ENCODE measurements around the gene ADAP1. TPM values are rescaled to one million over a fixed set of nuclear protein-coding genes. Genes with fewer than 3 reads are reported as not detected.

Gene ADAP1
- total and polyA plus RNA-seq, 2 of the 13 experiments (the other 11 are each of a cell fraction or from before 2014, with no cell fraction given), result 10.5 to 24.6 TPM

GRCh38 chr7:976901-977325, 22.4 kb upstream of the ADAP1 start (continued):
- TF ChIP-seq SIN3A (IDR thresholded peaks at IDR 0.05; ENCODE audit: borderline replicate concordance, low read depth, low read length), result no peak
- TF ChIP-seq GTF3A (CRISPR knock-in tag; conservative IDR thresholded peaks at IDR 0.05), result peak; percentile 88; the same call in 1 of the 2 replicates
- 0 out of 2 replicates have a peak, but pooled peaks have one; percentile 65 for TF ChIP-seq ZNF879 (CRISPR knock-in tag; IDR thresholded peaks at IDR 0.05)
- TF ChIP-seq NFIB (CRISPR knock-in tag; IDR thresholded peaks at IDR 0.05; ENCODE audit: borderline replicate concordance), result no peak
- TF ChIP-seq ZNF546 (CRISPR knock-in tag; conservative IDR thresholded peaks at IDR 0.05), result no peak
- TF ChIP-seq RBAK (CRISPR knock-in tag; IDR thresholded peaks at IDR 0.05), result no peak
- TF ChIP-seq SPEN (CRISPR knock-in tag; IDR thresholded peaks at IDR 0.05; ENCODE audit: low read depth), result no peak
- TF ChIP-seq MTF1 (CRISPR knock-in tag; IDR thresholded peaks at IDR 0.05), result no peak
- no peak for TF ChIP-seq MBNL3 (CRISPR knock-in tag; conservative IDR thresholded peaks at IDR 0.05)
- TF ChIP-seq MTA3 (CRISPR knock-in tag; IDR thresholded peaks at IDR 0.05), result no peak
- no peak for TF ChIP-seq ZNF335 (CRISPR knock-in tag; IDR thresholded peaks at IDR 0.05)
- no peak for TF ChIP-seq ZNF605 (CRISPR knock-in tag; IDR thresholded peaks at IDR 0.05)
- TF ChIP-seq ZNF318 (CRISPR knock-in tag; IDR thresholded peaks at IDR 0.05), result no peak
- TF ChIP-seq, protein P1, sequence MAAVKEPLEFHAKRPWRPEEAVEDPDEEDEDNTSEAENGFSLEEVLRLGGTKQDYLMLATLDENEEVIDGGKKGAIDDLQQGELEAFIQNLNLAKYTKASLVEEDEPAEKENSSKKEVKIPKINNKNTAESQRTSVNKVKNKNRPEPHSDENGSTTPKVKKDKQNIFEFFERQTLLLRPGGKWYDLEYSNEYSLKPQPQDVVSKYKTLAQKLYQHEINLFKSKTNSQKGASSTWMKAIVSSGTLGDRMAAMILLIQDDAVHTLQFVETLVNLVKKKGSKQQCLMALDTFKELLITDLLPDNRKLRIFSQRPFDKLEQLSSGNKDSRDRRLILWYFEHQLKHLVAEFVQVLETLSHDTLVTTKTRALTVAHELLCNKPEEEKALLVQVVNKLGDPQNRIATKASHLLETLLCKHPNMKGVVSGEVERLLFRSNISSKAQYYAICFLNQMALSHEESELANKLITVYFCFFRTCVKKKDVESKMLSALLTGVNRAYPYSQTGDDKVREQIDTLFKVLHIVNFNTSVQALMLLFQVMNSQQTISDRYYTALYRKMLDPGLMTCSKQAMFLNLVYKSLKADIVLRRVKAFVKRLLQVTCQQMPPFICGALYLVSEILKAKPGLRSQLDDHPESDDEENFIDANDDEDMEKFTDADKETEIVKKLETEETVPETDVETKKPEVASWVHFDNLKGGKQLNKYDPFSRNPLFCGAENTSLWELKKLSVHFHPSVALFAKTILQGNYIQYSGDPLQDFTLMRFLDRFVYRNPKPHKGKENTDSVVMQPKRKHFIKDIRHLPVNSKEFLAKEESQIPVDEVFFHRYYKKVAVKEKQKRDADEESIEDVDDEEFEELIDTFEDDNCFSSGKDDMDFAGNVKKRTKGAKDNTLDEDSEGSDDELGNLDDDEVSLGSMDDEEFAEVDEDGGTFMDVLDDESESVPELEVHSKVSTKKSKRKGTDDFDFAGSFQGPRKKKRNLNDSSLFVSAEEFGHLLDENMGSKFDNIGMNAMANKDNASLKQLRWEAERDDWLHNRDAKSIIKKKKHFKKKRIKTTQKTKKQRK (IDR thresholded peaks at IDR 0.05; ENCODE audit: low read length), result no peak
- peak; percentile 13; the same call in 1 of the 2 replicates for TF ChIP-seq ZNF556 (CRISPR knock-in tag; IDR thresholded peaks at IDR 0.05; ENCODE audit: borderline replicate concordance)
- TF ChIP-seq ZBTB7B (CRISPR knock-in tag; IDR thresholded peaks at IDR 0.05), result no peak
- no peak for TF ChIP-seq ATF7 (IDR thresholded peaks at IDR 0.05)
- TF ChIP-seq ATF7 (CRISPR knock-in tag; IDR thresholded peaks at IDR 0.05), result 0 out of 2 replicates have a peak, but pooled peaks have one; percentile 17
